Nucleus accumbens (tissue), 56 donors: ENCODE data around the gene OR1G1.
"Not testable (repeated sequence)": the region's sequence is repeated elsewhere in the genome, so short reads cannot be mapped to it uniquely, and the experiment has no call there.

ENCODE experiments used
- DNase-seq, 56 donors: peaks; one replicate each; lab custom pipeline; 2025; lab: John Stamatoyannopoulos, UW

The OR1G1 gene

DNA sequence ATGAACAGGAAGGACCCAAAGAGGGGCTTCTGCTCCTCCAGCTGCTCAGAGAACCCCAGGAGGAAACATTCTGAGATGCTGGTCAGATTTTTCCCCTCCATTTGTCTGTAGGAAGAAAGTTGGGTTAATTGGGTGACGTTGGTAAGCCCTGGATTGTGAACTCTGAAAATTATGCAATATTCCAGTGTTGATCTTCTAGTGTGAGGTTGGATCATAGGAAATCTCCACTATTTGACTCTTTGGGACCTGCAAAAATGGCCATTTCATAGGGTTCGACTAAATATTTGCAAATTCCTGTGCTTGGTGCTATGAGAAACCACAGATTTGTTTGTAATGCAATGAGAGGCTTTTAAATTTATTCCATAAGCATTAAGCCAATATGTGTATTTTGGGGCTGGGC, at the start of gene OR1G1:
OR1G1 (minus strand) TSS at position 101 of the 400 bp plus-strand sequence; CDS start at position 101, 0 bp downstream.
- DNase-seq, result no peak

GRCh38 chr17:3167574-3167973, 40.2 kb upstream of the OR1G1 start:
- no peak for DNase-seq

- DNase-seq, result no peak
These were observed 29.9 kb upstream of the OR1G1 start for GRCh38 chr17:3157218-3157617.

- not testable (repeated sequence) for DNase-seq
These were observed 10.1 kb upstream of the OR1G1 start for GRCh38 chr17:3137494-3137893.

- no peak for DNase-seq
These were observed 23.0 kb downstream of the OR1G1 start, which contains the start of gene OR1D2 for GRCh38 chr17:3104322-3104721. Gene OR1D2, minus strand, starts transcription at chr17:3104422. Its CDS starts 11,426 bp downstream, at chr17:3092996.
